H1 (cell line): Measurements from ENCODE around the gene AP1S1. TPM values are rescaled to one million over a fixed set of nuclear protein-coding genes. Genes with fewer than 3 reads are reported as not detected.
"Not testable (repeated sequence)": the region's sequence is repeated elsewhere in the genome, so short reads cannot be mapped to it uniquely, and the experiment has no call there.

Experiments
- CTCF ChIA-PET: fragments of 300-600 bp; sonication (Branson Sonifier 250); formaldehyde crosslinking; loops from one replicate; lab custom pipeline; 2021; ENCODE audit not compliant: partially characterized antibody; lab: Charles Lee
- POLR2A ChIA-PET: fragments of 300-600 bp; sonication (Branson Sonifier 250); formaldehyde crosslinking; loops from one replicate; lab custom pipeline; 2021; ENCODE audit warnings: inconsistent platforms; ENCODE audit not compliant: partially characterized antibody; lab: Charles Lee
- DNase-seq, 2 experiments: peaks; one replicate each; pipeline versions ENCODE4 v3.0.0 to v3.0.0-alpha.2; 2010 to 2022; ENCODE audit warnings: low spot score in 2 of 2, low read depth in 1 of 2, mixed read lengths in 1 of 2
- FAIRE-seq: peaks from 2 replicates; lab custom pipeline; 2011; peaks lifted over from hg19 to GRCh38; lab: Jason Lieb, UNC
- H2AFZ ChIP-seq: 2 replicates; pipeline ENCODE4 v1.8.1; 2012; ENCODE audit warnings: low read length, inconsistent platforms
- H2AK5ac ChIP-seq: 2 replicates; pipeline ENCODE4 v1.6.1; 2013; ENCODE audit warnings: low read depth, low read length
- H2BK120ac ChIP-seq: replicated peaks from 2 replicates; pipeline ENCODE3; 2013; ENCODE audit warnings: low read depth, low read length, inconsistent platforms
- H2BK12ac ChIP-seq: 2 replicates; pipeline ENCODE4 v1.6.1; 2013; ENCODE audit warnings: low read depth, low read length
- H2BK15ac ChIP-seq: 2 replicates; pipeline ENCODE4 v1.6.1; 2013; ENCODE audit warnings: low read length
- H2BK20ac ChIP-seq: 2 replicates; pipeline ENCODE4 v1.6.1; 2013; ENCODE audit warnings: low read length
- H2BK5ac ChIP-seq: 2 replicates; pipeline ENCODE4 v1.6.1; 2013; ENCODE audit warnings: low read depth, low read length
- H3K14ac ChIP-seq: 2 replicates; pipeline ENCODE4 v1.6.1; 2013; ENCODE audit warnings: inconsistent platforms; ENCODE audit not compliant: insufficient read length
- H3K18ac ChIP-seq: 2 replicates; pipeline ENCODE4 v1.6.1; 2013; ENCODE audit warnings: low read length; ENCODE audit errors: extremely low read depth
- H3K23ac ChIP-seq: 2 replicates; pipeline ENCODE4 v1.6.1; 2013; ENCODE audit warnings: inconsistent platforms; ENCODE audit not compliant: insufficient read length
- H3K23me2 ChIP-seq: 2 replicates; pipeline ENCODE4 v1.6.1; 2013; ENCODE audit warnings: low read depth, low read length
- H3K27ac ChIP-seq: 2 replicates; pipeline ENCODE4 v1.6.1; 2011; ENCODE audit warnings: low read depth, low read length, inconsistent platforms
- H3K27me3 ChIP-seq, 4 experiments: replicated peaks in 1 of 4; 1 replicate in 1 of 4; 2 replicates in 3 of 4; pipeline versions ENCODE4 v1.6.1 to v1.8.1; 2011 to 2013; ENCODE audit warnings: low read length in 3 of 4, mild to moderate bottlenecking in 3 of 4, inconsistent platforms in 2 of 4, mixed read lengths in 2 of 4, moderate library complexity in 1 of 4; ENCODE audit not compliant: control insufficient read depth in 3 of 4, insufficient read depth in 3 of 4; ENCODE audit errors: extremely low read depth in 1 of 4
- H3K36me3 ChIP-seq, 4 experiments: 2 replicates each; pipeline versions ENCODE4 v1.6.1 to v1.8.1; 2011 to 2013; ENCODE audit warnings: mild to moderate bottlenecking in 4 of 4, low read length in 3 of 4, moderate library complexity in 2 of 4, control low read depth in 1 of 4, inconsistent platforms in 1 of 4; ENCODE audit not compliant: insufficient read depth in 4 of 4, control insufficient read depth in 2 of 4
- H3K4ac ChIP-seq: replicated peaks from 2 replicates; pipeline ENCODE3; 2013; ENCODE audit warnings: low read length, low read depth, mixed read lengths, inconsistent platforms; ENCODE audit not compliant: insufficient read length
- H3K4me1 ChIP-seq, 4 experiments: replicated peaks in 1 of 4; 1 replicate in 1 of 4; 2 replicates in 3 of 4; pipeline versions ENCODE4 v1.6.1 to v1.8.1; 2011 to 2013; ENCODE audit warnings: low read length in 3 of 4, inconsistent platforms in 2 of 4, mixed read lengths in 1 of 4; ENCODE audit not compliant: insufficient read depth in 4 of 4, control insufficient read depth in 3 of 4
- H3K4me2 ChIP-seq, 2 experiments: 2 replicates each; pipeline versions ENCODE4 v1.6.1 to v1.8.1; 2011 to 2013; ENCODE audit warnings: low read depth in 2 of 2, low read length in 2 of 2, control low read depth in 1 of 2, inconsistent platforms in 1 of 2, mild to moderate bottlenecking in 1 of 2; ENCODE audit not compliant: insufficient read depth in 1 of 2
- H3K4me3 ChIP-seq, 4 experiments: fragments of 200-600, 300-600 bp in 1 of 4; sonication (generic), shearing (Covaris generic), sonication (Bioruptor Twin) in 1 of 4; 2 replicates each; pipeline versions ENCODE4 v1.5.1 to v1.8.1; 2011 to 2016; ENCODE audit warnings: low read length in 4 of 4, low read depth in 3 of 4, control low read depth in 2 of 4, inconsistent platforms in 2 of 4, mild to moderate bottlenecking in 2 of 4, mixed read lengths in 1 of 4, moderate library complexity in 1 of 4; ENCODE audit not compliant: insufficient read depth in 2 of 4; ENCODE audit errors: extremely low read depth in 1 of 4
- H3K56ac ChIP-seq: replicated peaks from 2 replicates; pipeline ENCODE3; 2013; ENCODE audit warnings: low read depth, mild to moderate bottlenecking, mixed read lengths, low read length, inconsistent platforms; ENCODE audit not compliant: insufficient read length
- H3K79me1 ChIP-seq: 2 replicates; pipeline ENCODE4 v1.6.1; 2013; ENCODE audit warnings: low read depth, low read length, control low read depth
- H3K79me2 ChIP-seq, 2 experiments: 2 replicates each; pipeline versions ENCODE4 v1.6.1 to v1.8.1; 2012 to 2013; ENCODE audit warnings: low read length in 2 of 2, mild to moderate bottlenecking in 2 of 2, inconsistent platforms in 1 of 2; ENCODE audit not compliant: insufficient read depth in 2 of 2, control insufficient read depth in 1 of 2
- H3K9ac ChIP-seq, 4 experiments: replicated peaks in 1 of 4; 1 replicate in 1 of 4; 2 replicates in 3 of 4; pipeline versions ENCODE4 v1.6.1 to v1.8.1; 2011 to 2013; ENCODE audit warnings: low read depth in 3 of 4, low read length in 3 of 4, control low read depth in 2 of 4, mild to moderate bottlenecking in 2 of 4, moderate library complexity in 2 of 4, inconsistent platforms in 1 of 4; ENCODE audit errors: extremely low read depth in 1 of 4
- H3K9me3 ChIP-seq, 2 experiments: 2 replicates each; pipeline versions ENCODE4 v1.6.1 to v1.8.1; 2012 to 2013; ENCODE audit warnings: mild to moderate bottlenecking in 2 of 2, moderate library complexity in 2 of 2, control low read depth in 1 of 2, inconsistent platforms in 1 of 2, low read depth in 1 of 2, low read length in 1 of 2, mixed read lengths in 1 of 2; ENCODE audit not compliant: insufficient read depth in 2 of 2
- H4K20me1 ChIP-seq, 2 experiments: replicated peaks in 1 of 2; 2 replicates each; pipeline versions ENCODE3 to v1.8.1; 2011 to 2013; ENCODE audit warnings: inconsistent platforms in 2 of 2, low read length in 2 of 2, mild to moderate bottlenecking in 1 of 2; ENCODE audit not compliant: insufficient read depth in 2 of 2, control insufficient read depth in 1 of 2
- H4K5ac ChIP-seq: 2 replicates; pipeline ENCODE4 v1.6.1; 2013; ENCODE audit warnings: low read length, low read depth, mixed read lengths, inconsistent platforms; ENCODE audit not compliant: insufficient read length
- H4K8ac ChIP-seq: 2 replicates; pipeline ENCODE4 v1.8.0; 2013; ENCODE audit warnings: mild to moderate bottlenecking, moderate library complexity, low read length, inconsistent platforms; ENCODE audit not compliant: insufficient read depth; ENCODE audit errors: extremely low read depth
- H4K91ac ChIP-seq: replicated peaks from 2 replicates; pipeline ENCODE3; 2013; ENCODE audit warnings: low read length, mixed read lengths, inconsistent platforms; ENCODE audit not compliant: insufficient read length
- WGBS, 2 experiments: shearing (Covaris generic) in 1 of 2; methylation state at CpG; one replicate each; pipeline versions ENCODE4 v1.1.6 to v1.1.7; 2013 to 2015; ENCODE audit warnings: low lambda C conversion rate in 2 of 2, mixed read lengths in 2 of 2, inconsistent platforms in 1 of 2, low coverage in 1 of 2, missing lambda C conversion rate in 1 of 2; ENCODE audit not compliant: insufficient replicate concordance in 2 of 2, insufficient coverage in 1 of 2, insufficient read length in 1 of 2; ENCODE audit errors: extremely low coverage in 1 of 2, missing lambda C conversion rate in 1 of 2; 5-methylcytosine and 5-hydroxymethylcytosine counted together
- polyA plus RNA-seq, 7 experiments: library from polyadenylated mRNA; depleted of rRNA in 3 of 7; stranded (reverse) in 5 of 7; unstranded in 2 of 7; fragments of >200 nt in 5 of 7; fragments of 200-250 nt in 2 of 7; gene quantifications; 1 replicate in 5 of 7; 2 replicates in 1 of 7; 4 replicates in 1 of 7; pipeline versions ENCODE4 v1.2.1 to v1.2.3, GENCODE V29; 2011 to 2013; ENCODE audit warnings: missing spikeins in 2 of 7, mixed read lengths in 2 of 7
- total RNA-seq: library from RNA; stranded (reverse); fragmentation: NEBNext Ultra II Directional; extraction: Animal tissue kit (Norgen Biotek cat#: 25700); gene quantifications from 2 replicates; pipeline ENCODE4 v1.2.1, GENCODE V29; 2021

Gene AP1S1
- total and polyA plus RNA-seq, 2 of the 8 experiments (the other 6 are each of a cell fraction or from before 2014, with no cell fraction given): 56.1 to 59.3 TPM

GRCh38 chr7:101113140-101113539, 41.1 kb upstream of the AP1S1 start:
- H3K14ac ChIP-seq, DNase-seq, H2AK5ac ChIP-seq, H3K27ac ChIP-seq, H3K18ac ChIP-seq, H4K20me1 ChIP-seq, H2BK5ac ChIP-seq, H3K27me3 ChIP-seq, H4K8ac ChIP-seq, FAIRE-seq, H3K79me2 ChIP-seq, H2BK12ac ChIP-seq, H3K4me2 ChIP-seq, H3K23ac ChIP-seq, H3K79me1 ChIP-seq, H3K4me1 ChIP-seq, H2BK15ac ChIP-seq, H3K23me2 ChIP-seq, H3K9me3 ChIP-seq, H3K9ac ChIP-seq, H2AFZ ChIP-seq, H2BK120ac ChIP-seq, H2BK20ac ChIP-seq, H4K5ac ChIP-seq, H4K91ac ChIP-seq, H3K4ac ChIP-seq, H3K36me3 ChIP-seq, H3K4me3 ChIP-seq, H3K56ac ChIP-seq: not testable (repeated sequence)
- POLR2A ChIA-PET: interaction anchor here (0.7 to 0.9 kb wide), 2 partner anchors 13 to 1280 kb away, joined by 3 read pairs; no protein-coding TSS in a partner anchor
- WGBS, 2 experiments: 79% methylated on average over 7 of the region's 7 CpGs; no CpG with 5 or more reads in 1 of the 2 experiments
- CTCF ChIA-PET: interaction anchor here (1.0 to 2.4 kb wide), 6 partner anchors 9 to 147 kb away, joined by 3 to 7 read pairs (median 6); partner anchors contain the start of gene SERPINE1
